Activated CD8-positive, alpha-beta memory T cell treated with anti-CD3 and anti-CD28 coated beads, Interleukin-2, amount 10 ng/mL, durations not matched to agents 7 days and 5 days (primary cell): Measurements from ENCODE around the gene FCN3. TPM values are rescaled to one million over a fixed set of nuclear protein-coding genes. Genes with fewer than 3 reads are reported as not detected.
"Not testable (repeated sequence)": the region's sequence is repeated elsewhere in the genome, so short reads cannot be mapped to it uniquely, and the experiment has no call there.

ENCODE experiments used
- ATAC-seq: fragments of 150-1000 bp; cut with Tn5 transposase; one replicate; pipeline ENCODE4 v1.10.0; 2021; ENCODE audit warnings: moderate library complexity
- CTCF ChIA-PET: fragments of 350-600 bp; sonication (Branson Sonifier 250); formaldehyde crosslinking; loops from one replicate; lab custom pipeline; 2021; ENCODE audit warnings: antibody characterized with exemption; lab: Charles Lee
- DNase-seq: peaks from one replicate; pipeline ENCODE4 v3.0.0-alpha.2; 2020
- H3K27ac Mint-ChIP-seq: one replicate; pipeline ENCODE4 v1.8.0; 2021; ENCODE audit warnings: mild to moderate bottlenecking, mixed read lengths
- H3K27me3 Mint-ChIP-seq: one replicate; pipeline ENCODE4 v1.8.0; 2021; ENCODE audit warnings: mixed read lengths
- H3K36me3 Mint-ChIP-seq: one replicate; pipeline ENCODE4 v1.8.0; 2021; ENCODE audit warnings: mild to moderate bottlenecking, mixed read lengths
- H3K4me1 Mint-ChIP-seq: one replicate; pipeline ENCODE4 v1.8.0; 2021; ENCODE audit warnings: mixed read lengths
- H3K4me3 Mint-ChIP-seq: one replicate; pipeline ENCODE4 v1.8.0; 2021; ENCODE audit warnings: mild to moderate bottlenecking, moderate library complexity, mixed read lengths
- H3K9me3 Mint-ChIP-seq: one replicate; pipeline ENCODE4 v1.8.0; 2022; ENCODE audit warnings: low read depth, mixed read lengths
- total RNA-seq, 2 experiments: library from RNA; stranded (reverse); gene quantifications; one replicate each; pipeline ENCODE4 v1.2.3, GENCODE V29; 2021

FCN3 gene
- not detected for total RNA-seq

DNA sequence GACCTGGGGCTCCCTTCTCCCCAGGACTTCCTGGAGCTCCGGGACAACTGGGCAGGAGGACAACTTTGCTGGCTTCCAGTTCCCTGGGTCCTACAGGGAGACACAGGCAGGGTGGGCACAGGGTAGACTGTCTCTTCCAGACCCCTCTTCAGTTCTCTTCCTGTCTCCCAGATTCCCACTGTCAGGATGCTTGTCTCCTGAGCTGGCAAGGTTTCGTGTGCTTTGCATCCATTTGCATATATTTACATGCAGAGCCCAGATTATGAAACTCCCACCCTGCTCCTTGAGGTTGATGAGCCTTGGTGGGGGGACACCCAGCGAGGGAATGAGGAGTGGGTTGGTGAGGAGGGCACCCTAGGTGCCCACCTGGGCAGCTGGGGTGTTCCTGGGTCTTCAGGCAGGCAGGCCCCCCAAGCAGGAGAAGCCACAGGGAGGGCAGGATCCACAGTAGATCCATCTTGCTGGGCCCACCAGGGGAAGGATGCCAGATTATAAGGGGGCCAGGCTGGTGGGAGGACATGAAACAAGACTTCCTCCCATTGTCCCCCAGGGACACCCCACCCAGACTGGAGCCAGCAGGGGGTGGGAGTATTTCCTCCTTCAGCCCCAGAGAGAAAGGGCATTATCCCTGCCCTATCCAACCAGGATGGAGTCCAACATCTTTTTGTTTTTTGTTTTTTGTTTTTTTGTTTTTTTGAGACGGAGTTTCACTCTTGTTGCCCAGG is at the start of gene FCN3:
TSS of gene FCN3 (minus strand) at position 463 of the 725 bp plus-strand sequence. CDS start at position 457, 6 bp downstream.
- DNase-seq, result no peak
- Mint-ChIP-seq H3K4me3 (no peak within 1 kb of the TSS), H3K27ac (no peak within 1 kb of the TSS), H3K27me3 (no peaks in the 10 kb centered on the region), H3K4me1 (peaks cover 4% of the 10 kb centered on the region), H3K9me3 (no peaks in the 10 kb centered on the region), H3K36me3 (no peaks in the 10 kb centered on the region)
- CTCF ChIA-PET, result interaction anchor here (0.6 to 1.2 kb wide), 3 partner anchors 13 to 78 kb away, joined by 3 to 4 read pairs (median 4); no protein-coding TSS in a partner anchor
- ATAC-seq, result no peak

- Mint-ChIP-seq H3K9me3 (no peaks in the 10 kb centered on the region), H3K4me3 (no peak overlapping the region), H3K27me3 (no peaks in the 10 kb centered on the region), H3K36me3 (peaks cover 22% of the 10 kb centered on the region), H3K27ac (no peak overlapping the region), H3K4me1 (peaks cover 47% of the 10 kb centered on the region)
- CTCF ChIA-PET, result interaction anchor here (1.0 to 1.6 kb wide), 2 partner anchors 13 to 21 kb away, joined by 3 to 4 read pairs; no protein-coding TSS in a partner anchor
- ATAC-seq, result no peak
- no peak for DNase-seq
These were observed 49.1 kb upstream of the FCN3 start for GRCh38 chr1:27423709-27424108.

DNA sequence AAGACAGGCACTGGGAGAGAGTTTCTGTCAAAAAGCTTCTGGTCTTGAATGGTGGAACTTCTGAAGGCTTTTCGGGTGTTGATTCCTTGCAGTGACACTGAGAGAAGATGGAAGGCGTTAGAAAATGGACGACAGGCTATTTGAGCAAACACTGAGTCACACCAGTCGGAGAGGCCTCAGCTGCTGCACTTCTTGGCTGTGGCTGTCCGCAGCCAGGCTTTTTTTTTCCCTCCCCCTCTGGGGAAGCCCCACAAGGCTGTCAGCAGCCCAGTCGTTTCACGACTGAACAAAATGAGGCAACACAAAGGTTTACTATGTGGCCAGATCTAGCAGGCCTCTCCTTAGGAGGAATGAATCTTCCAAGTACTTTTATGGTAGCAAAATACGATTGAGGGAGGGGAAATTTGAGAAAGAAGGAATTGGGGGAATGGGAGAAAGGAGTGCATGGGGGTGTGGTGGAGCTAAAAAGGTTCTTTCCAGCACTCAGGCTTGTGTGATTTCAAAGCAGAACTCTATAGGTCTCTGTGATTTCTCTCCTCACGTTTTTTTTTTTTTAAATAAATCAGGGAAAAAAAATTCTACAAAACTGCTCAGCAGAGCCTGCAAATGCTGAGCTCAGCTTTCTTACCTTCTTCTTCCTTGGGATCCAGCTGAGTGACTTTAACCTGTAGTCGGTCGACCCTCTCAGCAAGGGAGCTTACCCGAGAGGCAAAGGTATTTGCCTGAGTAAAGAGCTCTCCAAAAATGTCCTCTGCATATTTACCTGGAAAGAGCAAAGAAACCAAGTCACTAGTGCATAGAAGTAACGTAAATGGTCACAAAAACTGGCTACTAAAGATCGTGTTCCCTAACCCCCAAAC is 43.9 kb upstream of the FCN3 start:
- ATAC-seq, result peak; percentile 93
- Mint-ChIP-seq H3K36me3 (peaks cover 37% of the 10 kb centered on the region), H3K9me3 (no peaks in the 10 kb centered on the region), H3K27me3 (no peaks in the 10 kb centered on the region), H3K4me1 (peaks cover 54% of the 10 kb centered on the region), H3K4me3 (no peak overlapping the region), H3K27ac (peak overlapping the region; percentile 89)
- DNase-seq, result peak; percentile 89
- CTCF ChIA-PET, result interaction anchor here (0.8 to 2.0 kb wide), 11 partner anchors 18 to 244 kb away, joined by 3 to 6 read pairs (median 3); partner anchors contain the start of gene WASF2

DNA sequence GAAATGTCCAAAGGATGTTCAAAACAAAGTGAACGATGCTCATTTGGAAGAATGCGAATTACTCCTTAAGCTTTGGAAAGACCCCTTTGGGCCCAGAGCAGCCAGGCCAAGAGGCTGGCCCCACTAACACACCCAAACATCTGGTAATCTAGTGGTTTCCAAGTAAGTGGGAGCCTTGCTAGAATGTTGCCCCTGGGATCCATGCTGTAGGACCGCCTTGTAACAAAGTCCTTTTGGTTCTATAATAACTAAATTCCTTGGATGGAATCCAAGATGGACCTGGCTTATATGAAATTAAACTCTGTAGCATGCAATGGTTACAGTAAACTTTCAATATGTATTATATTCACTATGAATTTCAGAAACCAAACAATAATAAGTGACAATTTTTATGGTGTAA is 43.1 kb upstream of the FCN3 start:
- peaks cover 44% of the 10 kb centered on the region for H3K36me3 Mint-ChIP-seq
- DNase-seq (no peak), ATAC-seq (no peak)
- H3K4me3 Mint-ChIP-seq, result no peak overlapping the region
- CTCF ChIA-PET, result interaction anchor here (0.8 to 1.4 kb wide), 8 partner anchors 19 to 199 kb away, joined by 3 to 6 read pairs (median 3); partner anchors contain the start of gene WASF2
- peaks cover 52% of the 10 kb centered on the region for H3K4me1 Mint-ChIP-seq
- H3K27ac Mint-ChIP-seq, result peak overlapping the region; percentile 89
- H3K9me3 Mint-ChIP-seq, result no peaks in the 10 kb centered on the region
- no peaks in the 10 kb centered on the region for H3K27me3 Mint-ChIP-seq

DNA sequence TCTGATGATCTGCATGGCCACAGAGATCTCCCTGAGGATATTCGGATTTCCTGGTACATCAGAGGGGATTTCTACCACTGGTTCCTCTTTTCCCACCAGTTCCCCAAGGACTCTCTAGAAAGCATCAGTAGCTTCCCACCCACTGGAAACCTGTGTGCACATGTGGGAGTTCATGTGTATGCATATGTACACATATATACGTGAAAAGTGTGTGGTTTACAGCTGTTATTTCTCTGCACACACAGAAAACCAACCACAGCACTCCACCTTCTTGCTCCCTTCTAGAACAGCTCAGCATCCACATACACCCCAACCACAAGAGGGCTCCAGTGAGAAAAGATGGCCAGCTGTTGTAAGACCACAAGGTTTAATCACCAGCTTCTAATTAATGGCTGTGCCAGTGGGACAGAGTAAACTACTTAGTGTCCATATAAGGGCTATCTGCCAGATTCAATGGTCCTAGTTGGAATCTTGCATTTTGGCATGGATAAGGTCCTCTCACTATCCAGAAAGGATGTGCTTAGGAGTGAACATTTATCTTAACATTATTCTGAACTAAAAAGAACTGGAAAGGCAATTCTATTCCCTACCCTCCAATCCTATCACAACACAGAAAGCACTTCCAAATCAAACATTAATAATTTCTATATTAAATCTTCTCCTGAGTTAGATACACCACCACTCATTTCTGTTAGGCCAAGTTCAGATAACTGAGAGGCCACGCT is 41.9 kb upstream of the FCN3 start:
- CTCF ChIA-PET, result interaction anchor here (0.7 to 2.5 kb wide), 30 partner anchors 9 to 357 kb away, joined by 3 to 10 read pairs (median 4); partner anchors contain the start of genes AHDC1, STX12 and WASF2
- Mint-ChIP-seq H3K27me3 (no peaks in the 10 kb centered on the region), H3K4me3 (no peak overlapping the region), H3K27ac (peak overlapping the region; percentile 44), H3K9me3 (no peaks in the 10 kb centered on the region), H3K36me3 (peaks cover 49% of the 10 kb centered on the region), H3K4me1 (peaks cover 43% of the 10 kb centered on the region)
- DNase-seq (peak; percentile 78), ATAC-seq (peak; percentile 57)

GRCh38 chr1:27414091-27414490 is 39.5 kb upstream of the FCN3 start:
- DNase-seq (no peak), ATAC-seq (no peak)
- H3K27ac Mint-ChIP-seq, result no peak overlapping the region
- no peaks in the 10 kb centered on the region for H3K27me3 Mint-ChIP-seq
- H3K4me3 Mint-ChIP-seq, result no peak overlapping the region
- no peaks in the 10 kb centered on the region for H3K9me3 Mint-ChIP-seq
- H3K4me1 Mint-ChIP-seq, result peaks cover 37% of the 10 kb centered on the region
- CTCF ChIA-PET, result interaction anchor here (0.8 to 1.6 kb wide), 6 partner anchors 9 to 108 kb away, joined by 3 to 4 read pairs (median 3); no protein-coding TSS in a partner anchor
- H3K36me3 Mint-ChIP-seq, result peaks cover 63% of the 10 kb centered on the region

- Mint-ChIP-seq H3K27me3 (no peaks in the 10 kb centered on the region), H3K4me1 (peaks cover 26% of the 10 kb centered on the region), H3K27ac (no peak overlapping the region), H3K4me3 (no peak overlapping the region), H3K36me3 (peaks cover 61% of the 10 kb centered on the region), H3K9me3 (no peaks in the 10 kb centered on the region)
- no peak for DNase-seq
- CTCF ChIA-PET, result interaction anchor here (0.6 to 2.3 kb wide), 9 partner anchors 9 to 192 kb away, joined by 3 to 8 read pairs (median 4); no protein-coding TSS in a partner anchor
- no peak for ATAC-seq
These were observed 38.4 kb upstream of the FCN3 start for GRCh38 chr1:27413004-27413403.

DNA sequence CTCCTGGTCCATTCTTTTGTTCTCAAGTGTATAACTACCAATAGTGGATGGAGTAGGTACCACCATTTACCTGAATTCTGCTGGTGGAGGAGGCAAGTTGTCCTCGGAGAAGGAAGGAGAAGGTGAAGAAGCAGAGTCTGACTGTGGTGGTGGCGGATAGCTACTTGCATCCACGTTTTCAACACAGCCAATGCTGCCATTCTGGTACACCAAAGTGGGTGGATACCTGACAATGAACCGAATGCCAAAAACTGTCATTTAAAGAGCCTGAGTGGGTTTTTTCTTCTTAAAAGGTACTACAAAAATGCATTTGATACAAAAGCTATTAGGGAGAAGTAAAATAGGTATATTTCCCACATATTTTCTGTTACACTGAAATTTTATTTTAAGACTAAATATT is 37.9 kb upstream of the FCN3 start:
- Mint-ChIP-seq H3K4me1 (peaks cover 23% of the 10 kb centered on the region), H3K4me3 (no peak overlapping the region), H3K36me3 (peaks cover 62% of the 10 kb centered on the region), H3K9me3 (no peaks in the 10 kb centered on the region), H3K27me3 (no peaks in the 10 kb centered on the region), H3K27ac (no peak overlapping the region)
- ATAC-seq (no peak), DNase-seq (no peak)
- CTCF ChIA-PET, result interaction anchor here (0.6 to 2.3 kb wide), 8 partner anchors 10 to 193 kb away, joined by 3 to 8 read pairs (median 4); no protein-coding TSS in a partner anchor

GRCh38 chr1:27410709-27411108 is 36.1 kb upstream of the FCN3 start:
- ATAC-seq (no peak), DNase-seq (no peak)
- Mint-ChIP-seq H3K4me1 (peaks cover 7% of the 10 kb centered on the region), H3K36me3 (peaks cover 50% of the 10 kb centered on the region), H3K27ac (no peak overlapping the region), H3K27me3 (no peaks in the 10 kb centered on the region), H3K9me3 (no peaks in the 10 kb centered on the region), H3K4me3 (no peak overlapping the region)
- CTCF ChIA-PET, result interaction anchor here (1.1 to 2.0 kb wide), 5 partner anchors 15 to 146 kb away, joined by 3 to 5 read pairs (median 4); no protein-coding TSS in a partner anchor

DNA sequence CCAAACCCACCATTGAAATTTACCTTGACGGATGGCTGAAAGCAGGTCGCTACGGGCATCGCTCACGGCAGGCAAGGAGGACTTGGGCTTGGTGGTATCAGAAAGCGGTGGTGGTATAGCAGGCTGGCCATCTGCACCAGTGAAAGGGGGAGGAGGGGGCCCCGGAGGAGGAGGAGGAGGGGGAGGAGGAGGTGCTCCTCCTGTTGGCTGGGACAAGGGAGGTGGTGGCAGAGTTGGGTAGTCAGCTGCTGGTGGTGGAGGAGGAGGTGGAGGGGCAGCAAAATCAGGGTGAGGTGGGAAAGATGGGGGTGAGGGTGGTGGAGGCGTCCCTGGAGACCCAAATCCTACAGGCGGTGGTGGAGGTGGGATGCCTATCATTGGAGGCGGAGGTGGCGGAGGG is 35.0 kb upstream of the FCN3 start:
- CTCF ChIA-PET, result interaction anchor here (1.1 to 2.0 kb wide), 2 partner anchors 109 to 113 kb away, joined by 4 to 5 read pairs; no protein-coding TSS in a partner anchor
- H3K36me3 Mint-ChIP-seq, result peaks cover 41% of the 10 kb centered on the region
- no peak overlapping the region for H3K4me3 Mint-ChIP-seq
- no peaks in the 10 kb centered on the region for H3K27me3 Mint-ChIP-seq
- no peaks in the 10 kb centered on the region for H3K9me3 Mint-ChIP-seq
- no peak overlapping the region for H3K27ac Mint-ChIP-seq
- H3K4me1 Mint-ChIP-seq, result peaks cover 7% of the 10 kb centered on the region
- DNase-seq (no peak), ATAC-seq (no peak)

- Mint-ChIP-seq H3K4me3 (no peak overlapping the region), H3K27me3 (no peaks in the 10 kb centered on the region), H3K9me3 (no peaks in the 10 kb centered on the region), H3K36me3 (peaks cover 32% of the 10 kb centered on the region), H3K4me1 (peaks cover 17% of the 10 kb centered on the region), H3K27ac (no peak overlapping the region)
- CTCF ChIA-PET, result no interaction called here
- ATAC-seq, result no peak
- DNase-seq, result no peak
These were observed 33.5 kb upstream of the FCN3 start for GRCh38 chr1:27408151-27408550.

- not testable (repeated sequence) for H3K27ac Mint-ChIP-seq, H3K4me3 Mint-ChIP-seq, H3K27me3 Mint-ChIP-seq, DNase-seq, H3K9me3 Mint-ChIP-seq, ATAC-seq
- Mint-ChIP-seq H3K4me1 (peaks cover 19% of the 10 kb centered on the region), H3K36me3 (peaks cover 23% of the 10 kb centered on the region)
- CTCF ChIA-PET, result interaction anchor here (13.5 to 14.3 kb wide), 2 partner anchors 108 to 201 kb away, joined by 128 to 331 read pairs; partner anchors contain the start of gene AHDC1
These were observed 32.2 kb upstream of the FCN3 start for GRCh38 chr1:27406791-27407190.
